Neural crest cell (in vitro differentiated cells): ENCODE measurements around the gene KLRD1. TPM values are rescaled to one million over a fixed set of nuclear protein-coding genes. Genes with fewer than 3 reads are reported as not detected.

Experiments
- DNase-seq: peaks from one replicate; pipeline ENCODE4 v3.0.0; 2021; ENCODE audit warnings: low read depth, mixed read lengths, low spot score
- H3K27ac Mint-ChIP-seq: one replicate; pipeline ENCODE4 v1.8.0; 2021; ENCODE audit warnings: mild to moderate bottlenecking, mixed read lengths; ENCODE audit not compliant: unreplicated experiment
- H3K27me3 Mint-ChIP-seq: 2 replicates; pipeline ENCODE4 v1.8.0; 2021; ENCODE audit warnings: low read depth, mild to moderate bottlenecking, mixed read lengths
- H3K36me3 Mint-ChIP-seq: 2 replicates; pipeline ENCODE4 v1.8.0; 2021; ENCODE audit warnings: low read depth, mild to moderate bottlenecking, mixed read lengths
- H3K4me1 Mint-ChIP-seq: 2 replicates; pipeline ENCODE4 v1.8.0; 2021; ENCODE audit warnings: mixed read lengths
- H3K4me3 Mint-ChIP-seq: one replicate; pipeline ENCODE4 v1.8.0; 2021; ENCODE audit warnings: mild to moderate bottlenecking, mixed read lengths
- H3K9me3 Mint-ChIP-seq: 2 replicates; pipeline ENCODE4 v1.8.0; 2021; ENCODE audit warnings: mixed read lengths
- CTCF ChIP-seq: fragments of 200-600 bp; sonication (generic); conservative IDR thresholded peaks from 2 replicates; pipeline ENCODE4 v1.5.0; 2021; ENCODE audit warnings: antibody characterized with exemption, mild to moderate bottlenecking
- total RNA-seq: library from RNA; stranded (reverse); gene quantifications from 2 replicates; pipeline ENCODE4 v1.2.1, GENCODE V29; 2021

KLRD1 gene
- total RNA-seq, 1 donor from 2014 or later = 0.12 TPM

GRCh38 chr12:10291030-10291429 is 16.6 kb upstream of the KLRD1 start:
- TF ChIP-seq CTCF = no peak
- H3K27me3 Mint-ChIP-seq = no peaks in the 10 kb centered on the region
- DNase-seq = no peak
- H3K4me3 Mint-ChIP-seq = no peak overlapping the region
- no peak overlapping the region for H3K27ac Mint-ChIP-seq
- H3K4me1 Mint-ChIP-seq = no peaks in the 10 kb centered on the region
- no peaks in the 10 kb centered on the region for H3K36me3 Mint-ChIP-seq
- peaks cover 2% of the 10 kb centered on the region for H3K9me3 Mint-ChIP-seq

DNA sequence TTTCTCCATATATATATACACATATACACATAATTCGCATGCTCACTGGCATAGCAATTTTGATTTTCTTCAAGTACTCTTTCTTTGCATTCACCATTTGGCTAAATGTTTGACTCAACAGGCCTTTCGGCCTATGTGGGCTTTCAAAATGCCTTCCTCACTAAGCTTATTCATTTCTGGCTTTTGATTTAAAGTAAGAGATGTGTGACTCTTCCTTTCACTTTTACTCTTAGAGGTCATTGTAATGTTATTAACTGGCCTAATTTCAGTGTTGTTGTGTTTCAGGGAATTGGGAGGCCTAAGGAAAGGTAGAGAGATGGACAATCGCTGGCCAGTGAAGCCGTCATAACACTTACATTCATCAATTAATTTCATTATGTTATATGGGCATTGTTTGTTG is 14.5 kb upstream of the KLRD1 start:
- Mint-ChIP-seq H3K27me3 (no peaks in the 10 kb centered on the region), H3K4me1 (no peaks in the 10 kb centered on the region), H3K4me3 (no peak overlapping the region), H3K36me3 (no peaks in the 10 kb centered on the region), H3K9me3 (peaks cover 2% of the 10 kb centered on the region), H3K27ac (no peak overlapping the region)
- TF ChIP-seq CTCF = no peak
- no peak for DNase-seq

- Mint-ChIP-seq H3K4me3 (no peak overlapping the region), H3K27ac (no peak overlapping the region), H3K4me1 (no peaks in the 10 kb centered on the region), H3K9me3 (peaks cover 2% of the 10 kb centered on the region), H3K36me3 (no peaks in the 10 kb centered on the region), H3K27me3 (no peaks in the 10 kb centered on the region)
- TF ChIP-seq CTCF = no peak
- DNase-seq = no peak
Observed at GRCh38 chr12:10293570-10294227, 14.0 kb upstream of the KLRD1 start.

DNA sequence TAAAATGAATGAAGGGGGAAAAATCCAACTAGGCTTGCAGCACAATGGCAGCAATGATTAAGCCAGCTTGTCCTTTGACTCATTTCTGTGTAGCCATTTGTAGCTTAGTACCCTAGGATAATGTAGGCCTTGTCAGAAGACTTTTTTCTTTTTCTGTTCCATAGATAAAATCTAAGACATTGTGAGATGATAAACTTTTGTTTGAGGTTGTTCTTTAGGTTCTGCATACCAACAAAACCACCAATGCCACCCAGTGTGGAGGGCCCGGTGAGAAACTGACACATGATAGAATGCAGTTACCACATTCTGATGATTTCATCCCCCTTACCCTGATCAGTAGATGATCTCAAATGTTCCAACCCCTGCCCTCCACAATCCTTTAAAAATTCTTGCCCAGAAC is 6.6 kb upstream of the KLRD1 start:
- Mint-ChIP-seq H3K9me3 (peaks cover 3% of the 10 kb centered on the region), H3K4me1 (no peaks in the 10 kb centered on the region), H3K27ac (no peak overlapping the region), H3K27me3 (no peaks in the 10 kb centered on the region), H3K4me3 (no peak overlapping the region), H3K36me3 (no peaks in the 10 kb centered on the region)
- no peak for DNase-seq
- no peak for TF ChIP-seq CTCF

DNA sequence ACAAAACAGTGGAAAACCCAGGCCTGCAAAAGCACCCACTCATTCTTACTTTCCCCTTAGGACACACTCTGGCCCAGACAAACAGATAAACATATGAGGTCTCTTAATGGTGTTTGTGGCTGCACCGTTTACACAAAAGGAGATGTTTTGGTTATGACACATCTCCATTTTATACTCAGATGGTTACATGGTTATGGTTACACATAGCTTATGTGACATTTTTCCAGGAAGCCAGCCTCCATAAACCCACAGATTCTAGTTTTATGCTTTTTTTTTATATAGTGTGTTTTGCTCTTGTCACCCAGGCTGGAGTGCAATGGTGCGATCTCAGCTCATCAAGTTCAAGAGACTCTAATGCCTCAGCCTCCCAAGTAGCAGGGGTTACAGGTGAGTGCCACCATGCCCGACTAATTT is 3.5 kb upstream of the KLRD1 start:
- DNase-seq = no peak
- H3K4me1 Mint-ChIP-seq = no peaks in the 10 kb centered on the region
- H3K27me3 Mint-ChIP-seq = no peaks in the 10 kb centered on the region
- H3K4me3 Mint-ChIP-seq = no peak overlapping the region
- no peak overlapping the region for H3K27ac Mint-ChIP-seq
- peaks cover 3% of the 10 kb centered on the region for H3K9me3 Mint-ChIP-seq
- no peak for TF ChIP-seq CTCF
- H3K36me3 Mint-ChIP-seq = no peaks in the 10 kb centered on the region
